HG02938 (cell line): ENCODE measurements around the gene CFC1.
"Not testable (repeated sequence)": the region's sequence is repeated elsewhere in the genome, so short reads cannot be mapped to it uniquely, and the experiment has no call there.

Experiments used
- ATAC-seq: cut with Tn5 transposase; IDR thresholded peaks from one replicate; pipeline ENCODE4 v1.9.1; 2021; ENCODE audit warnings: mild to moderate bottlenecking, moderate library complexity; ENCODE audit not compliant: unreplicated experiment

CFC1 gene

DNA sequence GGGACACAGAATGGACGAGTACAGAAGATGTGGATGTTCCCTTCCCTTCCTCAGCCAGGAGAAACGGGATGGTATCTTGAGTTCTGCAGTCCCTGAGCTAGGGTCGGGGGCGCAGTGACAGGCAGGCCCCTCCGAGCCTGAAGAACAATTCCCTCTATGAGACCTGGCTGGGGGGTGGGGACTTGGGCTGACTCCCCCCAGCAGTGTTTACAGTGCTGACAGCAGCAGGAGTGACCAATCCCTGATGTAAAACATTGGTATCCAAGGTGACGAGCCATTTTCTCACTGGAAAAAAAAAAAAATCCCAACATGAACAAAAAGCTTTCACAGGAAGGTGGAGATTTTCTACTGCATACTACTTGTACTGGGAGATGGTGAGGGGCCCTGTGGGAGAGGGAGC lies at the start of gene CFC1:
Gene CFC1 (minus strand): TSS at position 183 of the 400 bp plus-strand sequence. CDS start 288 bp downstream, outside the sequence.
- not testable (repeated sequence) for ATAC-seq

DNA sequence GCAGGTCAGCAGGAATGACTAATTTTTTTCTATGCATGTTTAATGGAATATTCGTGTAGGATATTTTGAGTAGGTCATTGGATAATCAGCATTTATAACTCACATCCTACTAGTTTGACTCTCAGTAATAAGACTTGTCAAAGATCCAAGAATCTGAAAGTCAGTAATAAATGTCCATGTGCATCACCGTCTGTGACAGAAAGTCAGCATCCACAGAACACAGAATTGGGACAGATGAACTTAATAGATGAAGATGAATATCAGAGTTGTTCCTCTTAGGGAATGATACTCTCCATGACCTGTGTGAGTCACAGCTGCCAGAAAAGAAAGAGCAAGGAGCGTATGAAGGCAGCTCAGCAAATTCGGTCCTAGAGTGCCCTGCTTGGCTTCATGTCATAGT lies 42.3 kb upstream of the CFC1 start:
- ATAC-seq: not testable (repeated sequence)

DNA sequence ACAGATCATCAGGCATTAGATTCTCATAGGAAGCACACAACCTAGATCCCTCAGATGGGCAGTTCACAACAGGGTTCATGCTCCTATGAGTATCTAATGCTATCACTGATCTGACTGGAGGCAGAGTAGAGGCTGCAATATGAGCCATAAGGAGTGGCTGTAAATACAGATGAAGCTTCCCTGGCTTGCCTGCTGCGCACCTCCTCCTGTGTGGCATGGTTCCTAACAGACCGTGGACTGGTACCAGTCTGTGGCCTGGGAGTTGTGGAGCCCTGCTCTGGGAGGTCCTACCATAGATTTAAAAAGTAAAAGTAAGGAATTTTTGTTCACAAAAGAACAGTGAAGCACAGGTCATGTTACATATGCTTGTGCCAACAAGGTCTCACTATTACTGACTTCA lies 39.6 kb upstream of the CFC1 start:
- not testable (repeated sequence) for ATAC-seq

DNA sequence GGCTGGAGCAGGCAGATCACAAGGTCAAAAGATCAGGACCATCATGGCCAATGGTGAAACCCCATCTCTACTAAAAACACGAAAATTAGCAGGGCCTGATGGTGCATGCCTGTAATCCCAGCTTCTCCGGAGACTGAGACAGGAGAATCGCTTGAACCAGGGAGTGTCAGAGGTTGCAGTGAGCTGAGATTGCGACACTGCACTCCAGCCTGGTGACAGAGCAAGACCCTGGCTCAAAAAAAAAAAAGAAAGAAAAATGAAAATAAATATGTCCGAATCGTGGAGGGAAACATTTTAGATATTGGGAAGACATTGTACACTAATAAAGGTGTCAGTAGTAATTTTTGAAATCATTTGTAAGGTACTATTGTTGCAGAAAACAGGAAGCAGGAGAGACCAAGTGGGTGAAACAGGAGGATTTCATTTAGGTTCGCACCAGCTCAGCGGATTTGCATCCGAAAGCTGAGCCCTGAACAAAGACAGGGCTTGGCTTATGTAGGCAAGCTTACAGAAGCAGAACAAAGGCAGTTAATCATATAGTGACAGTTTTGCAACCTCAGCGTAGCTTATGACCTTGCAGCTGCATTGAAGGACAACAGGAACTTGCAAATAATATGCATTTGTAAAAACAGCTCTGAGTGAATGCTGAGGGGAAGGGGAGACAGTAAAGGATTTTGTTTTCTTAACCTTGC lies 29.6 kb upstream of the CFC1 start:
- ATAC-seq: not testable (repeated sequence)

DNA sequence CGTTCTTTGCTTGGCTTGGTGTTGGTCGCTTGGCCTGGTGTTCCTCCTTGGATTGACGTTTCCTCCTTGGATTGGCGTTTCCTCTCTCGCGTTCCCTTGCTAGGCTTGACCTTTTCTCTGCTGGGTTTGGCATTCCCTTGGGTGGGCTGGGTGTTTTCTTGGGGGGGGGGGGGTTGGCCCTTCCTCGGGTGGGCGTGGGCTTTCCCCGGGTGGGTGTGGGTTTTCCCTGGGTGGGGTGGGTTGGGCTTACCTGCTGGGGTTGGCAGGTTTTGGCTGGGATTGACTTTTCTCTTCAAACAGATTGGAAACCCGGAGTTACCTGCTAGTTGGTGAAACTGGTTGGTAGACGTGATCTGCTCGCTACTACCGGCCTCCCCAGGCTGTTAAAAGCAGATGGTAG lies 11.8 kb upstream of the CFC1 start, which contains the start of gene POTEJ:
Gene POTEJ (plus strand): TSS at position 301 of the 400 bp plus-strand sequence. CDS start 93 bp downstream, at position 394.
- ATAC-seq: not testable (repeated sequence)

DNA sequence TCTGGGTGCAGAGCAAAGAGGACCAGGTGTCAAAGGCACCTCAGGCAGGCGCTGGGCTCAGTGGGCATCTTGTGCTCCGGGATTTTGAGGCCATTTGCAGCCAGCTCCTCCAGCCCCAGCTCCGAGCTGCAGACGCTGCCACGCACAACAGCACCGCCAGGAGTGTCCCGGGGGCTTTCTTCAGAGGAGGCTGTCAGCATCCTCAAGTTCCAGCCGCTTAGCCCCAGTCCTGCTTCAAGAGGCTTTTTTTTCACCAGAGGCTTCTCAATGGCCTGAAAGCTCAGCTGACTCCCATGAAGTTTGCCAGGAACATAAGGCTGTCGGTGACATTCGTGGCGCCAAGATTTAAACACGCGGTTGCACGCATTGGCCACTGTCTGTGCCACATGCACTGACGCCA lies 11.1 kb upstream of the CFC1 start:
- ATAC-seq: not testable (repeated sequence)

DNA sequence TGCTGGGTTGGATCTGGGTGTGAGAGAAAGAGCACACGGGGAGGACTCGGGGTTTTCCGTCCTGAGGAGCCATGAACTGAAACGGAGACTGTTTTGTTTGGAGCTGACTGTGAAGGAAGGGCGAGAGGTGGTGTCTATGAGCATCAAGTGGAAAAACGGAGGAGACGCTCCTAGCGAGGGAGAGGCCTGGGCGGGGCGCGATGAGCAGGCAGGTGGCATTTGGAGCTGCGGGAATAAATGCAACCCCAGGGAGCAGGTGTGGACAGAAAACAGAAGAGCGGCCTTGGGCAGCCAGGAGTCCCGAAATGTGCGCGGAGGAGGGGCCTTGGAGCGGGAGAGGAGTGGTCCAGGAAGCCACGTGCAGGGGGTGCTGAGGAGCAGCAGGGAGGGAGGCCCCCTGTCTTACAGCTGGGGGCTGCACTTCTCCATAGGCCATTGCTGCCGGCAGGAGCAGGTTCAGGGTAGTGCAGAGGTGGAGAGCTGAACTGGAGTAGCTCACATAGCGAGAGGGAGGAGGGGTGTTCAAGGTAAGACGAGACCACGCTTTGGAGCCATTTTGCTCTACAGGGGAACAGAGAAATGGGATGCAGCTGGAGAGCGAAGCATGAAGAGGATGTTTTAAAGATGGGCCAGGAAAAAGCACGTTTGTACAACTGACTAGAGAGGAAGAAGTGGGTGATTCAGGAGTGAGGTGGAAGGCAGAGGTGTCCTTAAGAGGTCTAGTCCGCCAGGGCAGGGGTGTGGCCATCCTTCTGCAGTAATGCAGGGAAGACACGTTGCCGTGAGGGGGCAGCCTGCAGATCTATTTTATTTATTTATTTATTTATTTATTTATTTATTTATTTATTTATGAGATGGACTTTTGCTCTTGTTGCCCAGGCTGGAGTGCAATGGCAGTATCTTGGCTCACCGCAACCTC lies 9.9 kb upstream of the CFC1 start:
- ATAC-seq: not testable (repeated sequence)

DNA sequence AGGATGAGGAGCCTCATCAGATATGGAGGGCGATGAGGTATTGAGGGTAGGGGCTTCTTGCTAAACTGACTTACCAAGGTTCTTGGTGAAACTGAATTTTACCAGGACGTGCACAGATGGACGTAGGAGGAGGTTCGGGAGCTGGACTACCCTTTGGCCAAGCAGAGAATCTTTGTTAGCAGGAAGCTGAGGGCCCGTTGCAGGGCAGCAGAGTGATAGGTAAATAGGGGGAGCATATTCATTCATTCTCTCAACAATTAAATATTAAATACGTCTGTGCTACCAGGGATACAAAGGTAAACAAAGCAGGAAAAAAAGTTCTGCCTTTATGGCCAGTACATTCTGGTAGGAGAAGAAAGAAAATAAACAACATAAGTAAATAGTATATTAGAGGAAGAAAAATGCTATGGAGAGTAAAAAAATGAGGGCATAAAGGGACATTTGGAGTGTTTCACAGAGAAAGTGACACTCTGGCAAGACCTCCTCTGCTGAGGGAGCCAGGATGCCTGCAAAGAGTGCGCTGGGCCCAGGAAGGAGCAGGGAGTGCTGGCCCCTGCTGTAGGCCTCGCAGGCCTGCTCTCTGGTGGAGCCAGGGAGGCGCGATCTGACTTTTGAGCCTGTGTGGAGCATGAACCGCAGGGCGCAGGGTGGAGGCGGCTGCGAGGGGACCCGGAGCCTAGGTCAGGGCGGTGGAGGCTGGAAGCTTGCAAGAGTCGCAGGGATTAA lies 9.1 kb upstream of the CFC1 start:
- ATAC-seq: not testable (repeated sequence)

DNA sequence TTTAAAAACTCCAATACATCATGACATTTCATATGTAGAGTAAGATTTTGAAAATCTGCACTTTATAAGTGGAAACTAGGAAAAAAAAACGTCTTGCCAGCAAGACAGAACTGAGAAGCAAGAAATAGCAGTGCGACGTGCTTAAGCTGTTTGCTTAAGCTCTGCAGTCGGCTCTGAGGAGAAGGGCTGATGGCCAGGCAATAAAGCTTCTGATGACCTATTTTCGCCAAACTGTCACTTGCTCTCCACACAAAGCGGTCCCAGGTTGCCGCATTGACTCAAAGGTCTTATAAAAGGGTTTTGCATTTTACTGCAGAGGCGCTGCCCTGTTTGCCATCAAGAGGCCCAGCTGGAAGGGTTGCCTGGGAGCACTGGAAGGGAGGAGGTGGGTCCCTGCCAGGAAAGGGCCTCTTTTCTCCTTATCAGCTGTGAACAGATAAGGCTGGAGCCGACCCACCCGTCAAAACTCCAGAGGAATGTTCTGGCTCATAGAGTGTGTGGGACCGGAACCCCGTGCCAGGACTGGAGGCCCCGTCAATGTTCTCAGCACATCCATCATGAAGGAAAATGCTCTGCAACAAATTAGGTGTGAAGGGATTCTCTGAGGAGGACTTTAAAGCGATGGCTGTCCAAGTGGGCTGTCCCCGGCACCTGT lies 2.4 kb upstream of the CFC1 start:
- ATAC-seq: not testable (repeated sequence)

DNA sequence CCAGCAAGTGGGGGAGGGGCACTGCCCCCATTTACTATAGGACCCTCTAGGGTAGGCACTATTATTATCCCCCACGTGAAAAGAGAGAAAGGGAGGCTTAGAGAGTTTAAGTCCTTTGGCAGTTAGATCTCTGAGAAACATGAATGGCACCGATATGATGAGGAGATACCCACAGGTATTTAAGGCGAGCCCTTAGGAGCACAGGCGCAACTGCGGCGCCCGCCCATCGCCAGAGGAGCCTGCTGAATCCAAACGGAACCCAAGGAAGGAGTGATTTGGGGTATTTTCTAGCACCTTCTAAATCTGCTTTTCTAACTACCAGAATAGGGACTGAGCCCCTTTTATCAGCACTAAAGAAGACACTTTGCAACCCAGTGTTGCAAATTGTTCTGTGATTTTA lies 551 bp upstream of the CFC1 start:
- ATAC-seq: not testable (repeated sequence)

DNA sequence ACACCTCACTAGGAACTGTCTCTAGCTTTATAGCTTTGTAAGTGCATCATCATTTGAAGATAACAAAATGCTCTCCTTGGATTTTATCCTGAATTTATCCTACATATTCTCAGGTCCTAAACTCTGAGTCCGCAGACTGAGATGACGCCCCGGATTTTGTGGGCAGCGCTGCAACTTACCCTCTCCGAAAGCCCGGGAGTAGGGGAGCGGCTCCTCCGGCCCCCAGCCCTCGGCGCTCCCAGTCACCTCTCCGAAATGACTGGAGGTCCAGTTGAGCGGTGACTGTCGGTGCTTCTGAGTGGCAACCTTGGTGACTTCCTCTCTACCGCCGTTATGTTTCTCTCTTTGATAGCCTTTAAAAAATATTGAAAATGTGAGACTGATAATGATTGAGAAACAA lies 912 bp downstream of the CFC1 start:
- not testable (repeated sequence) for ATAC-seq

DNA sequence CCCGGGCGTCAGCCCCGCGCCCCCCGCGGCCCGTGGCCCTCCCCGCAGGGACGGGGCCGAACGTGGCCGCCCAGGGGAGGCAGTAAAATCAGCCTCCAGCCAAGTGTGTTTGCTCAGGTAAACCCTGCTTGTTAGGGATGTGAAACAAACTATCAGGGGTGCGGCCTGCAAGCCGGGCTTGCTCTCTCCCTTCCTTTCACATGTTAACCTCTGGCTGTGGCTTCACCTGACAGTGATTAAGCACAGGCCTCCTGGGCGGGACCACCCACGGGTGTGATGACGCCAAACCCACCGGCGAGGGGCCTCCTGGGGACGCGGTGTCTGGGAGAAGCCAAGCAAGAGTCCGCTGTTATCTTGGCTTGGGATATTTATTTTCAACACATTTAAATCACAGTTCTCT lies 1.4 kb downstream of the CFC1 start:
- not testable (repeated sequence) for ATAC-seq

DNA sequence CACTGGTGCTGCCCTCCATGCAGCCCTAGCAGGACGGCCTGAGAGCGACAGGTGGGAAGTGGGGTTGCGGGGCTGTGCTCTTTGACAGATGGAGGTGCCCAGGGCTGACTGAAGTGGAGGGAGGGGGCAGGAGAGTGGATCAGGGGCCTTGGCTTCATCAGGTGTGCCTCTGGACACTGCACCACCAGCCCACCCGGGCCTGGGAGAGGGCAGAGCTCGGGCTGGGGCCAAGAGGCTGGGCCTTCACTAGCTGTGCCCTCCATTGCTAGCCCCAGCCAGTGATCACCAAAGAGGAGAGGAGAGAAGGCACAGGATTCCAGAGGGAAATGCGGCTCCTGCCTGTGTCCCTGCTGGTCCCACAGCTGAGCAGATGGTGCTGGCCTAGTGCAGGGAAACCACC lies 2.6 kb downstream of the CFC1 start:
- not testable (repeated sequence) for ATAC-seq

DNA sequence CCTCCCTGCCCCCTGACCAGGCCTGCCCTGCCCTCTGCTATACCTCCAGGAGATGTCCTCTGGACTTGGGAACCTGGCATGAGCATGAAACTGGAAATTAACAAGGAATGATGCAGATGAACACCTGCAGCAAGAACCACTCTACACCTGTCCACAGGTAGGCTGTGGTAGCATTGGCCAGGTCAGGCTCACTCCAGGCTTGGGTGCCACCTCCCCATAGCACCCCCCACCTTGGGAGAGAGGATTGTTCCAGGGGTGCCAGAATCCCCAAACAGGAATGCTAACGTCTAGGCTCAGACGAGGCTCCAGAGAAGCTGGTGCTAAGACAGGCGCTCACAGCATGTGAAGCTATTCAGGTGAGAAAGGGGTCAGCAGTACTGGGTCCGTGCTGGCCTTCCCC lies 5.4 kb downstream of the CFC1 start:
- ATAC-seq: not testable (repeated sequence)

DNA sequence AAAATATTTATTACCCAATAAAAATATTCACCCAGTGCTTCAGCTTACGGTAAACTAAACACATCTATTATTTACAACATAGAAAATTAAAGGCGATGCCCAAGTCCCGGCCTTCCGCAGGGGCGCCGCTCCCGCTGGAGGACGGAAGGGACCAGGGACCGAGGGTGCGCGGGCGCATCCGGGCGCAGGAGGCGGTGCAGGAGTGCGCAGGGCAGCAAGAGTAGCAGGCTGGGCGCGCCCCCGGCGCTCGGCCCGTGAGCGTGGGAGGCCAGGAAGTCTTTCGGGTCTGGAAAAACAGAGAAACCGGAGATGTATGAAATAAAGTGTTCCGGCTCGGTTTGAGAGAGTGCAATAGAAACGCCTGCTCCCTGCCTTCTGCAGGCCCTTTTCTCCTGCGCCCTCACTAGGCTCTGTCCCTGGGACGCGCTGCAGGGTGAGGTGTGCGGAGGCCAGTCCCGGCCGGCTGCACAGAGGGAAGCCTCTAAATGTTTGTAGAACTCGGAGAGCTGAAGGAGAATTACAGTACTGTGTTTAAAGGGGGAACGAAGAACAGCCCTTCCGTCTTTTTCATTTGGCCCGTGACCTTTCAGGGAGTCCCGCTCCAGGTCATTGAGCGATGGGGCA lies 6.5 kb downstream of the CFC1 start:
- not testable (repeated sequence) for ATAC-seq

DNA sequence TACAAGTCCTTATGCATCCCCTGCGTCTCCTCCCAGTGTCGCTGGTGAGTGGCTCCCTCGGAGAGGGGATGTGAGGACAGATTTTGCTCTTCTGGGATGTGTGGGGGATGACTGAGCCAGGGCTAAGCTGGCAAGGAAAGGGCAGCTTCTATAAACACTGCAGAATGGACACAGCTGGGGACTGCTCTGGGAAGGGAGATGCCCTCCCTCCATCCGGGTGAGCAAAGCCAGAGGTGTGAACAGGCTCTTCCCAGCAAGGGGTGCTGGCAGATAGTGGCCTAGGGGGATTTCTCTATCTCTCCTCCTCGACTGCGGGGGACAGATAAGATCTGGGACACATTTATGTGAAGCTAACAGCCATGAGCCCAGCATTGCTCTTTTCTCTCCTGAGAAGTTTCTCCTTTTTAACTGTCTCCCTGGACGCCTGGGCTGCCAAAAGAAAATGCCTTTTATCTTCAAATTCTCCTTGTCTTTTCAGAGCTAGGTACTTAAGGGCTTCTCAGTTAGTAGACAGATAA lies 8.5 kb downstream of the CFC1 start:
- ATAC-seq: not testable (repeated sequence)

DNA sequence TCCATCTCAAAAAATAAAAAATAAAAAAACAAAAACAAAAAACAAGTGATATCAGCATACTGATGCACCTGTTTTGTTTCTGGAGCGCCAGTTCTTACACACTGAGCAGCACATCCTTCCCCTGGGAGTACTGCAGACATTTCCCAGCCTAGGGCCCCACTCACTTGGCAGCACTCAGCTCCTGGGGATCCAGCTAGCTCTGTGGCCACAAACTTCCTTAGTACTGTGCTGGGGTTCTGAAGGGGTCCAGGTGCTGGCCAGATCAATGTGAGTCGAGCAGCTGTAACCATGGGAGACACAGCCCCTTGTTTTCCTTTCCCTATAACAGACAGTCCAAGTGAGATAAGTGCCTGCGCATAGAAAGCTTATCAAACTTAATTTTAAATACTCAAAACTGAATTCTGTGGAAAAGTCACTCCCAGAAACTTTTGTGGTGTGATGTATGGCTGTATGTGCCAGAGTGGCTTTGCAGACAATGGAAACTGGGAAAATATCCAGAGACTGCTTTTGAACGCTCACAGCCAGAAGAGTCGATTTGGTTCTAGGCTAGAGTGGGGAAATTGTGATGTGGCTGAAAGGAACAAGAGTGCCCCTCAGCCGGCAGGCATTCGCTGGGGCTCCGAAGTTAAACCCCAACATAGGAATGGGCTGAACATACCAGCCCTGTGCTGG lies 9.1 kb downstream of the CFC1 start:
- not testable (repeated sequence) for ATAC-seq

DNA sequence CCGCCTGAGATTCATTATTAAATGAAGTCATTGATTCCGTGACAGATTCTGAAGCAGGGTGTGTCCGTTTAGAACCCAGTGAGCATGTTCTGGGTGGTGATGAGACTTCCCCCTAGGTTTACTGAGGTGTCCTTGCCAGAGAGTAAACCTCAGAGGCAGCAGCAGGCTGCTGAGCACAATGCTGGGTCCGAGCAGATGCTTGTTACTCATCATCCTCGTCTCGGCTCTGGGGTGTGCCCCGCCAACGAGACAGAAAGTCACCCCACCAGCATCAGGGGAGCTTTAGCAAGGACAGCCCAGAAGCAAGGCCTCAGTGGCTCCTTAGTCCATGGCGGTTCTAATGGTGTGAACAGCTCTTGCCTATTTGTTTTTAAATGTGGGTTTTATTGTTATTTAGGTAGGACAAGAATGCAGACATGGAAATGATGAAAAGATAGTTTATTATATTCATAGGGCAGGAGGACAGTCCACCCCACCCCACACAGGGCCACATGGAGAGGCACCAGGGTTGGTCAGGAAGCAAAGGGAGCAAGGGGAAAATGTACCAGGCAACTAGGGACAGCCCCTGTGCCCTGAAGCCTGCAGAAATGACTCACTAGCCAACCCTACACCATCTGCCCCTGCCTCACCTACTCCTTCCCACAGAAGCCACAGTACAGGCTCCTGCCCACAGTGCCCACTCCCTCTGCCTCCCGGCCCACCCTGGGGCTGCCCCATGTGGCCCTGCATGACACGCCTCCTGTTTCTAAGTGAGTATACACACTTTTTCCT lies 10.5 kb downstream of the CFC1 start:
- ATAC-seq: peak; percentile 55

DNA sequence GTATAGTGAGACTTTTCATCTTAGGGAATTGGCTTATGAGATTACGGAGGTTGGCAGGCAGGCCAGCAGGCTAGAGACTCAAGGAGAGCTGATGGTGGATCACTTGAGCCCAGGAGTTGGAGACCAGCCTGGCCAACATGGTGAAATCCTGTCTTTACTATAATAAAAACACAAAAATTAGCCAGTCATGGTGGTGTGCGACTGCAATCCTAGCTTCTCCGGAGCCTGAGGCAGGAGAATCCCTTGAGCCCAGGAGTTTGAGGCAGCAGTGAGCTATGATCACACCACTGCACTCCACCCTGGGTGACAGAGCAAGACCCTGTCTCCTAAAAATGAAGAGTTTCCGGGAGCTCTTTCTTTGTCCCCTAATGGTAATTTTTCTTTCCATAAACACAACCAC lies 14.6 kb downstream of the CFC1 start:
- ATAC-seq: not testable (repeated sequence)
